HL-60 (cell line): Measurements from ENCODE around the gene HHAT.

Source experiments
- DNase-seq, 2 experiments: peaks; one replicate each; pipeline ENCODE4 v3.0.0-alpha.2; 2010 to 2020; ENCODE audit warnings: low read depth in 1 of 2, low spot score in 1 of 2
- H3K27ac ChIP-seq: fragments of 250-450 bp; sonication (Bioruptor Pico); replicated peaks from 2 replicates; pipeline ENCODE4 v1.5.1; 2020; ENCODE audit warnings: mild to moderate bottlenecking, moderate library complexity
- H3K27me3 ChIP-seq: fragments of 250-450 bp; sonication (Bioruptor Pico); 2 replicates; pipeline ENCODE4 v1.5.1; 2021; ENCODE audit warnings: mild to moderate bottlenecking, moderate library complexity; ENCODE audit not compliant: insufficient read depth, poor library complexity, severe bottlenecking
- H3K4me3 ChIP-seq: replicated peaks from 2 replicates; pipeline ENCODE4 v1.5.1; 2011; ENCODE audit warnings: mild to moderate bottlenecking, control low read depth, low read length; ENCODE audit not compliant: insufficient read depth
- GABPA ChIP-seq: IDR thresholded peaks from 2 replicates; pipeline ENCODE4 v1.6.1; 2012; ENCODE audit warnings: low read depth
- POLR2AphosphoS5 ChIP-seq: IDR thresholded peaks from 2 replicates; pipeline ENCODE4 v1.6.1; 2012; ENCODE audit warnings: low read depth
- SPI1 ChIP-seq: IDR thresholded peaks from 2 replicates; pipeline ENCODE4 v1.6.1; 2012; ENCODE audit warnings: low read depth, mild to moderate bottlenecking, borderline replicate concordance
- TF ChIP-seq, protein P1 (sequence below): IDR thresholded peaks from one replicate; pipeline ENCODE4 v1.5.1; 2011; ENCODE audit warnings: low read length, control low read depth, inconsistent platforms; ENCODE audit not compliant: insufficient read depth
- TF ChIP-seq, protein P2 (sequence below): IDR thresholded peaks from 2 replicates; pipeline ENCODE4 v1.6.1; 2012; ENCODE audit warnings: low read depth; ENCODE audit not compliant: insufficient replicate concordance

The HHAT gene

DNA sequence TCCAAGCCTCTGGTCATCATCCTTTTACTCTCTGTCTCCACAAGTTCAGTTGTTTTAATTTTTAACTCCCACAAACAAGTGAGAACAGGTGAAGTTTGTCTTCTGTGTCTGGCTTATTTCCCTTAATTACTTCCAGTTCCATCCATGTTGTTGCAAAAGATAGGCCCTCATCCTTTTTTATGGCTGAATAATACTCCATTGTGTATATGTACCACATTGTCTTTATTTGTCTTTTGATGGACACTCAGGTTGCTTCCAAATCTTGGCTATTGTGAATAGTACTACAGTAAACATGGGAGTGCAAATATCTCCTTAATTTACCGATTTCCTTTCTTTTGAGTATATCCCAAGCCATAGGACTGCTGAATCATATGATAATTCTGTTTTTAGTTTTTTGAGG, 262.5 kb downstream of the HHAT start:
- H3K27me3 ChIP-seq: no peaks in the 10 kb centered on the region
- H3K27ac ChIP-seq: no peak overlapping the region
- no peak for TF ChIP-seq SPI1
- TF ChIP-seq, protein P1, sequence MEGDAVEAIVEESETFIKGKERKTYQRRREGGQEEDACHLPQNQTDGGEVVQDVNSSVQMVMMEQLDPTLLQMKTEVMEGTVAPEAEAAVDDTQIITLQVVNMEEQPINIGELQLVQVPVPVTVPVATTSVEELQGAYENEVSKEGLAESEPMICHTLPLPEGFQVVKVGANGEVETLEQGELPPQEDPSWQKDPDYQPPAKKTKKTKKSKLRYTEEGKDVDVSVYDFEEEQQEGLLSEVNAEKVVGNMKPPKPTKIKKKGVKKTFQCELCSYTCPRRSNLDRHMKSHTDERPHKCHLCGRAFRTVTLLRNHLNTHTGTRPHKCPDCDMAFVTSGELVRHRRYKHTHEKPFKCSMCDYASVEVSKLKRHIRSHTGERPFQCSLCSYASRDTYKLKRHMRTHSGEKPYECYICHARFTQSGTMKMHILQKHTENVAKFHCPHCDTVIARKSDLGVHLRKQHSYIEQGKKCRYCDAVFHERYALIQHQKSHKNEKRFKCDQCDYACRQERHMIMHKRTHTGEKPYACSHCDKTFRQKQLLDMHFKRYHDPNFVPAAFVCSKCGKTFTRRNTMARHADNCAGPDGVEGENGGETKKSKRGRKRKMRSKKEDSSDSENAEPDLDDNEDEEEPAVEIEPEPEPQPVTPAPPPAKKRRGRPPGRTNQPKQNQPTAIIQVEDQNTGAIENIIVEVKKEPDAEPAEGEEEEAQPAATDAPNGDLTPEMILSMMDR: no peak
- TF ChIP-seq POLR2AphosphoS5: no peak
- TF ChIP-seq GABPA: no peak
- TF ChIP-seq, protein P2, sequence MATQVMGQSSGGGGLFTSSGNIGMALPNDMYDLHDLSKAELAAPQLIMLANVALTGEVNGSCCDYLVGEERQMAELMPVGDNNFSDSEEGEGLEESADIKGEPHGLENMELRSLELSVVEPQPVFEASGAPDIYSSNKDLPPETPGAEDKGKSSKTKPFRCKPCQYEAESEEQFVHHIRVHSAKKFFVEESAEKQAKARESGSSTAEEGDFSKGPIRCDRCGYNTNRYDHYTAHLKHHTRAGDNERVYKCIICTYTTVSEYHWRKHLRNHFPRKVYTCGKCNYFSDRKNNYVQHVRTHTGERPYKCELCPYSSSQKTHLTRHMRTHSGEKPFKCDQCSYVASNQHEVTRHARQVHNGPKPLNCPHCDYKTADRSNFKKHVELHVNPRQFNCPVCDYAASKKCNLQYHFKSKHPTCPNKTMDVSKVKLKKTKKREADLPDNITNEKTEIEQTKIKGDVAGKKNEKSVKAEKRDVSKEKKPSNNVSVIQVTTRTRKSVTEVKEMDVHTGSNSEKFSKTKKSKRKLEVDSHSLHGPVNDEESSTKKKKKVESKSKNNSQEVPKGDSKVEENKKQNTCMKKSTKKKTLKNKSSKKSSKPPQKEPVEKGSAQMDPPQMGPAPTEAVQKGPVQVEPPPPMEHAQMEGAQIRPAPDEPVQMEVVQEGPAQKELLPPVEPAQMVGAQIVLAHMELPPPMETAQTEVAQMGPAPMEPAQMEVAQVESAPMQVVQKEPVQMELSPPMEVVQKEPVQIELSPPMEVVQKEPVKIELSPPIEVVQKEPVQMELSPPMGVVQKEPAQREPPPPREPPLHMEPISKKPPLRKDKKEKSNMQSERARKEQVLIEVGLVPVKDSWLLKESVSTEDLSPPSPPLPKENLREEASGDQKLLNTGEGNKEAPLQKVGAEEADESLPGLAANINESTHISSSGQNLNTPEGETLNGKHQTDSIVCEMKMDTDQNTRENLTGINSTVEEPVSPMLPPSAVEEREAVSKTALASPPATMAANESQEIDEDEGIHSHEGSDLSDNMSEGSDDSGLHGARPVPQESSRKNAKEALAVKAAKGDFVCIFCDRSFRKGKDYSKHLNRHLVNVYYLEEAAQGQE: no peak
- DNase-seq: no peak
- H3K4me3 ChIP-seq: no peak overlapping the region

DNA sequence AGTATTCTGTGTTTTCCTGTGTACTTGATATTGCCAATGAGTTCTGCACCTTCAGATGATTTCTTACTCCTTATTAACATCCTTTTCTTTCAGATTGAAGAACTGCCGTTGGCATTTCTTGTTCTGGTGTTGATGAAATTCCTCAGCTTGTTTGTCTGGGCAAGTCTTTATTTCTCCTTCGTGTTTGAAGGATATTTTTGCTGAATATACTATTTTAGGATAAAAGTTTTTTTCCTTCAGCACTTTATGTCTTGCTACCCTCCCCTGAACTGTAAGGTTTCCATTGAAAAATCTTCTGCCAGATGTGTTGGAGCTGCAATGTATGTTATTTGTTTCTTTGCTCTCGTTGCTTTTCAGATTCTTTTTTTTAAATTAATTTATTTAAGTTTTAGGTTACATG, 265.9 kb downstream of the HHAT start:
- H3K27me3 ChIP-seq: no peaks in the 10 kb centered on the region
- no peak for TF ChIP-seq GABPA
- TF ChIP-seq SPI1: no peak
- TF ChIP-seq, protein P2: no peak
- TF ChIP-seq POLR2AphosphoS5: no peak
- TF ChIP-seq, protein P1: no peak
- no peak for DNase-seq
- no peak overlapping the region for H3K27ac ChIP-seq
- no peak overlapping the region for H3K4me3 ChIP-seq

DNA sequence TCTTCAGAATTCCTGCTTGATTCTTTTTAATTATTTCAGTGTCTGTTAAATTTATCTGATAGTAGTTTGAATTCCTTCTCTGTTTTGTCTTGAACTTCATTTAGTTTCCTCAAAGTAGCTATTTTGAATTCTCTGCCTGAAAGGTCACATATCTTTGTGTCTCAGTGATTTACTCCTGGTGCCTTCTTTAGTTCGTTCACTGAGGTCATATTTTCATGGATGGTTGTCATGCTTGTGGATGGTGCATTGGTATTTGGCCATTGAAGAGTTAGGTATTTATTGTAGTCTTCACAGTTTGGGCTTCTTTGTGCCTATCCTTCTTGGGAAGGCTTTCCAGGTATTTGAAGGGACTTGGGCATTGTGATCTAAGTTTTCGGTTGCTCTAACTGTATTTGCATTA, 267.9 kb downstream of the HHAT start:
- TF ChIP-seq, protein P1: no peak
- TF ChIP-seq GABPA (no peak), SPI1 (no peak), POLR2AphosphoS5 (no peak)
- TF ChIP-seq, protein P2: no peak
- DNase-seq: no peak
- Histone ChIP-seq H3K27me3 (no peaks in the 10 kb centered on the region), H3K27ac (no peak overlapping the region), H3K4me3 (no peak overlapping the region)
